ENCODE results near the gene TMEM132D. TPM values are rescaled to one million over a fixed set of nuclear protein-coding genes. Genes with fewer than 3 reads are reported as not detected.

TMEM132D gene
- total and polyA plus RNA-seq, 2 of the 8 experiments (the other 6 are each of a cell fraction or from before 2014, with no cell fraction given): 3.5 to 10.1 TPM

DNA sequence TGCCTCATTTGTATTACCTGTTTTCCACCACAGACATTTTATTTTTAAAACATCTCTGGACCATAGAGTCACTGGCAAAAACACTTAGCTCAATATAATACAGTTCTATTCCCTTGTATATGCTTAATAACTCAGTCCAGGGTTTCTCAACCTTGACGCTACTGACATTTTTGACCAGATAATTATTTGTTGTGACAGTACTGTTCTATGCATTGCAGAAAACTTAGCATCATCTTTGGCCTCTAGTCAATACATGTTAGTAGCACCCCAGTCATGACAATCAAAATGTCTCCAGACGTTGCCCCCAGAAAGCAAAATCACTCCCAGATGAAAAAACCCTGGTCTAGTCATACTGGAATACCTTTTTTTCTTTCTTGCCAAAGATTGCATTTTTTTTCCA, 174.7 kb downstream of the TMEM132D start (continued):
- TF ChIP-seq, protein P1, sequence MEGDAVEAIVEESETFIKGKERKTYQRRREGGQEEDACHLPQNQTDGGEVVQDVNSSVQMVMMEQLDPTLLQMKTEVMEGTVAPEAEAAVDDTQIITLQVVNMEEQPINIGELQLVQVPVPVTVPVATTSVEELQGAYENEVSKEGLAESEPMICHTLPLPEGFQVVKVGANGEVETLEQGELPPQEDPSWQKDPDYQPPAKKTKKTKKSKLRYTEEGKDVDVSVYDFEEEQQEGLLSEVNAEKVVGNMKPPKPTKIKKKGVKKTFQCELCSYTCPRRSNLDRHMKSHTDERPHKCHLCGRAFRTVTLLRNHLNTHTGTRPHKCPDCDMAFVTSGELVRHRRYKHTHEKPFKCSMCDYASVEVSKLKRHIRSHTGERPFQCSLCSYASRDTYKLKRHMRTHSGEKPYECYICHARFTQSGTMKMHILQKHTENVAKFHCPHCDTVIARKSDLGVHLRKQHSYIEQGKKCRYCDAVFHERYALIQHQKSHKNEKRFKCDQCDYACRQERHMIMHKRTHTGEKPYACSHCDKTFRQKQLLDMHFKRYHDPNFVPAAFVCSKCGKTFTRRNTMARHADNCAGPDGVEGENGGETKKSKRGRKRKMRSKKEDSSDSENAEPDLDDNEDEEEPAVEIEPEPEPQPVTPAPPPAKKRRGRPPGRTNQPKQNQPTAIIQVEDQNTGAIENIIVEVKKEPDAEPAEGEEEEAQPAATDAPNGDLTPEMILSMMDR (IDR thresholded peaks at IDR 0.05; ENCODE audit: control extremely low read depth in 1 of 3, insufficient read depth in 1 of 3, low read depth in 1 of 3, low read length in 3 of 3): no peak
- TF ChIP-seq ZNF274 (IDR thresholded peaks at IDR 0.05; ENCODE audit: borderline replicate concordance, extremely low read depth, low read length) (no peak), GTF2F1 (IDR thresholded peaks at IDR 0.05; ENCODE audit: borderline replicate concordance, low read depth, low read length) (no peak), KDM1A (IDR thresholded peaks at IDR 0.05; ENCODE audit: borderline replicate concordance, low read length) (no peak), POLR2AphosphoS5 (IDR thresholded peaks at IDR 0.05; ENCODE audit: low read depth, low read length) (no peak), RAD21 (IDR thresholded peaks at IDR 0.05 in 1 of 2, conservative IDR thresholded peaks at IDR 0.05 in 1 of 2; ENCODE audit: low read depth in 2 of 2, low read length in 2 of 2) (no peak)

All from H1 (cell line).